Heart left ventricle (tissue), 16 donors: ENCODE results near the gene RAP2B. TPM values are rescaled to one million over a fixed set of nuclear protein-coding genes. Genes with fewer than 3 reads are reported as not detected.

Experiments used
- ATAC-seq, 4 donors: fragments of 200-7000 bp; cut with Tn5 transposase; one replicate each; pipeline ENCODE4 v1.9.1; 2020 to 2022; ENCODE audit warnings: moderate library complexity in 4 of 4, mild to moderate bottlenecking in 3 of 4, moderate number of reproducible peaks in 1 of 4
- DNase-seq, 5 donors: peaks; one replicate each; pipeline ENCODE4 v3.0.0-alpha.2; 2020
- H3K27ac ChIP-seq, 12 donors: fragments of 200-600 bp; sonication (generic) in 4 of 12; one replicate each; pipeline versions ENCODE4 v1.5.0 to v1.8.0; 2016 to 2022; ENCODE audit warnings: mild to moderate bottlenecking in 2 of 12
- H3K27me3 ChIP-seq, 9 donors: fragments of 200-600 bp; sonication (generic) in 2 of 9; one replicate each; pipeline versions ENCODE4 v1.5.1 to v1.8.0; 2016 to 2022; ENCODE audit warnings: mild to moderate bottlenecking in 3 of 9
- H3K36me3 ChIP-seq, 9 donors: fragments of 200-600 bp; sonication (generic) in 2 of 9; one replicate each; pipeline versions ENCODE4 v1.5.0 to v1.8.0; 2018 to 2022; ENCODE audit warnings: mild to moderate bottlenecking in 2 of 9
- H3K4me1 ChIP-seq, 12 donors: fragments of 200-600 bp; sonication (generic) in 4 of 12; one replicate each; pipeline versions ENCODE4 v1.5.0 to v1.8.0; 2016 to 2022; ENCODE audit warnings: mild to moderate bottlenecking in 3 of 12
- H3K4me3 ChIP-seq, 12 donors: fragments of 200-600 bp; sonication (generic) in 4 of 12; one replicate each; pipeline versions ENCODE4 v1.5.0 to v1.8.0; 2017 to 2022; ENCODE audit warnings: mild to moderate bottlenecking in 9 of 12, moderate library complexity in 4 of 12
- H3K9me3 ChIP-seq, 12 donors: fragments of 200-600 bp; sonication (generic) in 4 of 12; one replicate each; pipeline versions ENCODE4 v1.5.0 to v1.8.0; 2016 to 2022; ENCODE audit warnings: mild to moderate bottlenecking in 1 of 12
- POLR2A ChIP-seq, 2 donors: fragments of 450-650 bp; IDR thresholded peaks; one replicate each; pipeline ENCODE4 v1.6.1; 2017; ENCODE audit warnings: antibody characterized with exemption in 2 of 2, mild to moderate bottlenecking in 2 of 2, moderate library complexity in 2 of 2
- WGBS, 4 donors: extraction: QIAGEN DNeasy Blood & Tissue Kit in 2 of 4; methylation state at CpG; one replicate each; pipeline versions ENCODE4 v1.1.5 to v1.1.7; 2013 to 2018; 5-methylcytosine and 5-hydroxymethylcytosine counted together
- intact Hi-C, 10 donors: fragments of 100-400 bp; cut with DNase I; formaldehyde crosslinking; loops; one replicate each; pipeline versions ENCODE4 v1.11.1 to v1.14.2; 2022
- polyA plus RNA-seq, 2 donors: library from polyadenylated mRNA; stranded (reverse); fragments of 200-250 nt; gene quantifications; one replicate each; pipeline ENCODE4 v1.2.3, GENCODE V29; 2013
- total RNA-seq, 9 donors: library from RNA; depleted of rRNA in 2 of 9; stranded (reverse); fragments of >200 nt in 2 of 9; fragmentation: NEBNext Ultra II Directional in 3 of 9; extraction: Animal tissue kit (Norgen Biotek cat#: 25700) in 3 of 9; gene quantifications; one replicate each; pipeline versions ENCODE4 v1.1.0 to v1.2.4, GENCODE V29; 2016 to 2023
- TF ChIP-seq, protein P1 (sequence below), 12 donors: fragments of 200-600 bp; sonication (generic) in 4 of 12; IDR thresholded peaks; one replicate each; pipeline versions ENCODE4 v1.5.0 to v1.8.0; 2018 to 2022; ENCODE audit warnings: antibody characterized with exemption in 12 of 12, mild to moderate bottlenecking in 5 of 12
- donor health status: ischemic (EF 13 %, LVEDD 7.1; RV severe dilation, severe dysfunction).
- donor health status: healthy with polysubstance abuse.
- donor health status: DM: no; HTN: yes; CAD: no.
- donor health status: DM: no; HTN: no; CAD: no.
- donor health status: ischemic (EF 25% LVEDD 6.9; RV normal size, moderate dysfunction).
- donor health status: ischemic (EF 25% LVEDD 5.7; RV mildly dilated, moderate dysfunction).
- donor health status: healthy.
- donor health status: DM: yes; HTN: yes; CAD: no.
- donor health status: ischemic (EF 35%, LVEDD 5.7; RV mildly dilated, moderate dysfunction).
- donor health status: nonischemic (EF 11% LVEDD 7.7; RV severe dilation, severe dysfunction).
- donor health status: DM: yes; HTN: yes; CAD: no.
- donor health status: PGD.
- donor health status: ischemic (EF 29% LVEDD 5.4; RV normal size, mild dysfunction).
- donor health status: nonischemic (EF 23%, LVEDD 6.1; RV moderate dilation, normal function).

Gene RAP2B
- total and polyA plus RNA-seq, 11 donors, result 0.99 to 23.8 (median 3.6) TPM

DNA sequence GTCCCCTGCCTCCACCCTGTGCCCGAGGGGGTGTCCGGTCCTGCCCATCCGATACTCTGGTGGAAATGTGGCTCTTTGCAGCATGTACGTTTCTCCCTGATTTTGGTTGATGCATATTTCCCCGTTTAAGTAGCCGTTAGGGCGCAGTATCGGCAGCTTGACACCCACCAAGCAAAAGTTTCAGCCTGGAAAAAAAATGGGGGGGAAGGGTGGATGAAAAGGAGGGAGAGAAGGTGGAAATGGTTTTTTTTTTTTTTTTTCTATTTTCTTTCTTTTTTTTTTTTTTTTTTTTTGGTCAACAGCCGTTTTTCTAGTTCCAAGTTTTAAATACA, 1.3 kb downstream of the RAP2B start:
- H3K9me3 ChIP-seq, result no peaks in the 10 kb centered on the region
- no peak for DNase-seq
- TF ChIP-seq, protein P1, sequence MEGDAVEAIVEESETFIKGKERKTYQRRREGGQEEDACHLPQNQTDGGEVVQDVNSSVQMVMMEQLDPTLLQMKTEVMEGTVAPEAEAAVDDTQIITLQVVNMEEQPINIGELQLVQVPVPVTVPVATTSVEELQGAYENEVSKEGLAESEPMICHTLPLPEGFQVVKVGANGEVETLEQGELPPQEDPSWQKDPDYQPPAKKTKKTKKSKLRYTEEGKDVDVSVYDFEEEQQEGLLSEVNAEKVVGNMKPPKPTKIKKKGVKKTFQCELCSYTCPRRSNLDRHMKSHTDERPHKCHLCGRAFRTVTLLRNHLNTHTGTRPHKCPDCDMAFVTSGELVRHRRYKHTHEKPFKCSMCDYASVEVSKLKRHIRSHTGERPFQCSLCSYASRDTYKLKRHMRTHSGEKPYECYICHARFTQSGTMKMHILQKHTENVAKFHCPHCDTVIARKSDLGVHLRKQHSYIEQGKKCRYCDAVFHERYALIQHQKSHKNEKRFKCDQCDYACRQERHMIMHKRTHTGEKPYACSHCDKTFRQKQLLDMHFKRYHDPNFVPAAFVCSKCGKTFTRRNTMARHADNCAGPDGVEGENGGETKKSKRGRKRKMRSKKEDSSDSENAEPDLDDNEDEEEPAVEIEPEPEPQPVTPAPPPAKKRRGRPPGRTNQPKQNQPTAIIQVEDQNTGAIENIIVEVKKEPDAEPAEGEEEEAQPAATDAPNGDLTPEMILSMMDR (IDR thresholded peaks at IDR 0.05), result no peak
- no peak for TF ChIP-seq POLR2A (IDR thresholded peaks at IDR 0.05)
- peaks cover 0 to 52% (median 24%) of the 10 kb centered on the region in 12 donors for H3K4me1 ChIP-seq
- whole genome bisulfite sequencing, 4 donors, result 2 to 5% (median 4%) methylated on average over 9 of the region's 9 CpGs
- no peak for ATAC-seq
- no peaks in the 10 kb centered on the region for H3K27me3 ChIP-seq
- H3K27ac ChIP-seq, result peak overlapping the region; percentile 64 to 98 (median 88)
- H3K4me3 ChIP-seq, result peak overlapping the region; percentile 44 to 98 (median 82)
- H3K36me3 ChIP-seq, result peaks cover 0 to 24% (median 0%) of the 10 kb centered on the region in 9 donors
- intact Hi-C loops, result loop anchor here in 8 of 10 donors (2.0 to 10.0 kb wide), 13 partner anchors 59 to 604 kb away; no protein-coding TSS in a partner anchor

DNA sequence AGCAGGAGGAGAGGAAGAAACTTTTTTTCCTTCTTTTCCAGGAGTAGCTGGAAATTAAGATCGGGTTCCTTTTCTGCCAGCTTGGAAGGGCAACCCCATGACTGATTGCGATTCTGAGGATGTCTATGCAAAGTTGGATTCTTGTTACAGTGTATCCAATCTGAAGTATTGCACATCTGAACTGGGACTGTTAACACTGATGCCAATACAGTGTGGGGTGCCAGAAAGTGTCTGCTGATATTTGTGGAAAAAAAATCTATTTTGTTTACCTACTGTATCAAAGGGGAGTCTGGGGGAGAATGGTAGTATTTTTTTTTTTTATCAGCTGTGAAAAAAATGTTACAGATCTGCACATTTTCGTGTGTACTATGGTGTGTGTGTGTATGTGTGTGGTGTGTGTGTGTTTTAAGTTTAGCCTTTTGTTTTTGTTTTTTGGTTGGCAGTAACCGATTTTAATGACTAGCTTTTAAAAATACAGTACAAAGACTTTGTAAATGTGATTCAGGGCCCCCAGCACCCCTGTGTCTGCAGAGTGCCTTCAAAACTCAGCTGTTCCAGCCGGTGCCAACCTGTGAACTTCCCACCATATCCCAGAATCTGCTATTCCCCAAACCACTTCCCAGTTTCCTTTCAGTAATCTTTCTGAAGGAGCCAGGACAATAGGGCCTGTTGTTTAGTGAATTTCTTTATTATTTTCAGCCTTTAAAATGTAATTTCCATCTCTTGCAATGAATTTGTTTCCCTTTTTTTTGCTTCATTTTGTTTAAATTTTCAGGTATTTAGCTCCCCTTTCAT, 1.9 kb downstream of the RAP2B start:
- peak overlapping the region in 8 of 12 donors; percentile 81 to 98 (median 90) for H3K27ac ChIP-seq
- ATAC-seq, result no peak
- intact Hi-C loops, result loop anchor here in 8 of 10 donors (2.0 to 10.0 kb wide), 14 partner anchors 58 to 603 kb away; no protein-coding TSS in a partner anchor

DNA sequence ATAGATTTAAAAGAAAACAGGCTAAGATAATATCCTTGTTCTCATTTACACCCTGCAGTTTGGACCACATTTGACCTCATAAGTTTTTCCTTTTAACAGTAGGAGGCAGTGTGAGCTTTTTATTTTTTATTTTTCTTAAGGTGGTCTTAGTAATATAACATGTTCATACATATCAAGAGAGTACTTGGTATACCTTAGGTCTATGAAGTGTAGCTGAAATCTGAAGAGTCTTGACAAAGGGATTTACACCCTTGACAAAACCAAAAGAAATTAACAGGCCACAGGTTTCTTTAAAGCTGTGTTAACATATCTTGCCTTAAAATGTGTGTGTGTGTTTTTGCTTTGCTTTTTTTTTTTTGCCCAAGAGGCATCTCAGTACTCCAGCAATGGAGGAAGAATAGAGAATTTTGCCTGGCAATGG, 3.2 kb downstream of the RAP2B start:
- Histone ChIP-seq H3K4me1 (peaks cover 0 to 47% (median 22%) of the 10 kb centered on the region in 12 donors), H3K27me3 (no peaks in the 10 kb centered on the region), H3K4me3 (peak overlapping the region in 8 of 12 donors; percentile 1 to 98 (median 81)), H3K9me3 (no peaks in the 10 kb centered on the region), H3K36me3 (peaks cover 0 to 37% (median 0%) of the 10 kb centered on the region in 9 donors), H3K27ac (peak overlapping the region in 1 of 12 donors; percentile 98)
- TF ChIP-seq, protein P1 (IDR thresholded peaks at IDR 0.05), result peak in 7 of 12 donors; percentile 12 to 44 (median 40)
- TF ChIP-seq POLR2A (IDR thresholded peaks at IDR 0.05), result no peak
- ATAC-seq, result no peak
- no peak for DNase-seq
- intact Hi-C loops, result loop anchor here in 7 of 10 donors (2.0 to 10.0 kb wide), 6 partner anchors 60 to 432 kb away; no protein-coding TSS in a partner anchor

More for the DNA sequence above, 1.9 kb downstream of the RAP2B start:
- H3K27me3 ChIP-seq, result no peaks in the 10 kb centered on the region
- H3K9me3 ChIP-seq, result no peaks in the 10 kb centered on the region
- H3K36me3 ChIP-seq, result peaks cover 0 to 26% (median 0%) of the 10 kb centered on the region in 9 donors
- no peak for TF ChIP-seq POLR2A (IDR thresholded peaks at IDR 0.05)
- TF ChIP-seq, protein P1 (IDR thresholded peaks at IDR 0.05), result no peak
- H3K4me1 ChIP-seq, result peaks cover 0 to 53% (median 24%) of the 10 kb centered on the region in 12 donors
- H3K4me3 ChIP-seq, result peak overlapping the region; percentile 44 to 98 (median 82)
- 26 to 33% (median 29%) methylated on average over 5 of the region's 5 CpGs for WGBS, 4 donors
- no peak for DNase-seq

DNA sequence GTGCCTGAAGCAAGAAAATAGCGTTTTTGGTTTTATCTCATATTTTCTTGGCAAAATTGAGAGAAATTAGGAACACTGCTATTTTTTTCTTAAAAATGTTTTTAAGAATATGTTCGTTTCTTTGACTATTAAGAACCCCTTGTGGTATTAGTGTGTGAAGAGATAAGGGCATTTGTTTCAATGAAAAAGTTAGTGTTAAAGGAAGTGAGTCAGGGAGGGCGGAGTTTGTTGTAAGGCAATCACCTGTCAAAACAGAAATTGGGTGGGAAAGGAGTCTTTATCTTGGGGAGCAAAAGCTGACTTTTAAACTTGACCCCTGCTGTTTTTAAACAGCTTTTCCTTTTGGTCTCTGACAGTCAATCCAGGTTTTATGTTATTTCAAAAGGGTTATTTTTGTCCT, 4.2 kb downstream of the RAP2B start:
- Histone ChIP-seq H3K4me1 (peaks cover 0 to 44% (median 22%) of the 10 kb centered on the region in 12 donors), H3K36me3 (peaks cover 0 to 37% (median 0%) of the 10 kb centered on the region in 9 donors), H3K9me3 (no peaks in the 10 kb centered on the region), H3K27ac (peak overlapping the region in 2 of 12 donors; percentile 8 to 71), H3K27me3 (no peaks in the 10 kb centered on the region), H3K4me3 (peak overlapping the region in 7 of 12 donors; percentile 11 to 98 (median 83))
- DNase-seq, result no peak
- ATAC-seq, result no peak
- TF ChIP-seq, protein P1 (IDR thresholded peaks at IDR 0.05), result no peak
- no peak for TF ChIP-seq POLR2A (IDR thresholded peaks at IDR 0.05)
- intact Hi-C loops, result loop anchor here in 6 of 10 donors (5.0 to 10.0 kb wide), 5 partner anchors 59 to 431 kb away; no protein-coding TSS in a partner anchor
- 64 to 69% (median 67%) methylated on average over 3 of the region's 3 CpGs for WGBS, 4 donors
